ENCODE results near the gene NOP53. TPM values are rescaled to one million over a fixed set of nuclear protein-coding genes. Genes with fewer than 3 reads are reported as not detected.
A peak's percentile ranks its signal among the peaks of the same experiment; 100 is the strongest.
"Not testable (repeated sequence)": the region's sequence is repeated elsewhere in the genome, so short reads cannot be mapped to it uniquely, and the experiment has no call there.

NOP53 gene
- total and polyA plus RNA-seq, 4 donors: 25.8 to 85.5 (median 38.6) TPM

DNA sequence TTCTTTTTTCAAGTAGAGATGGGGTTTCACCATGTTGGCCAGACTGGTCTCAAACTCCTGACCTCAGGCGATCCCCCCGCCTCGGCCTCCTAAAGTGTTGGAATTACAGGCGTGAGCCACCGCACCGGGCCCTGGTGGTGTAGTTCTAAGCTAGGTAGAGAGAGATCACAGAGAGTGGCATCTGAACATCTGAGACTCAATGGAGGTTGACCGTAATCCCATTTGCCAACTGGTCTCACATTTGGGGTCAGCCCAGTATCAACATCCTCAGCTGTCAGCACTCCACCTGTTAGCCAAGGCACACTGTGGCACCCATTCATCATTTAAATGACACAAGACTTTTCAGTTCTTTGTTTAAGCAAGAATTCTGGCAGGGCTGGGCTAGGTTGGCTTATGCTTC lies 41.2 kb downstream of the NOP53 start:
- DNase-seq (ENCODE audit: low spot score): no peak
- Histone ChIP-seq H3K4me1 (ENCODE audit: control insufficient read depth in 4 of 4, insufficient read depth in 4 of 4, low read length in 3 of 4) (peaks cover 0 to 6% (median 2%) of the 10 kb centered on the region in 4 donors), H3K4me3 (ENCODE audit: low read depth in 1 of 3, low read length in 3 of 3) (no peak overlapping the region), H3K9ac (ENCODE audit: low read depth in 1 of 2, low read length in 2 of 2) (no peak overlapping the region), H3K27ac (ENCODE audit: low read depth in 1 of 2, low read length in 2 of 2) (no peak overlapping the region), H3K9me3 (ENCODE audit: control insufficient read depth in 4 of 4, low read length in 3 of 4) (no peaks in the 10 kb centered on the region), H3K27me3 (ENCODE audit: control insufficient read depth in 4 of 4, insufficient read depth in 4 of 4, low read length in 3 of 4) (no peaks in the 10 kb centered on the region), H3K36me3 (ENCODE audit: control insufficient read depth in 4 of 4, insufficient read depth in 3 of 4, low read depth in 1 of 4, low read length in 3 of 4) (peaks cover 1 to 15% (median 5%) of the 10 kb centered on the region in 4 donors)
- 98% methylated on average over 7 of the region's 7 CpGs for WGBS
- TF ChIP-seq FOXA1 (IDR thresholded peaks at IDR 0.05): no peak
- TF ChIP-seq NR2F2 (IDR thresholded peaks at IDR 0.05): no peak
- TF ChIP-seq, protein P1, sequence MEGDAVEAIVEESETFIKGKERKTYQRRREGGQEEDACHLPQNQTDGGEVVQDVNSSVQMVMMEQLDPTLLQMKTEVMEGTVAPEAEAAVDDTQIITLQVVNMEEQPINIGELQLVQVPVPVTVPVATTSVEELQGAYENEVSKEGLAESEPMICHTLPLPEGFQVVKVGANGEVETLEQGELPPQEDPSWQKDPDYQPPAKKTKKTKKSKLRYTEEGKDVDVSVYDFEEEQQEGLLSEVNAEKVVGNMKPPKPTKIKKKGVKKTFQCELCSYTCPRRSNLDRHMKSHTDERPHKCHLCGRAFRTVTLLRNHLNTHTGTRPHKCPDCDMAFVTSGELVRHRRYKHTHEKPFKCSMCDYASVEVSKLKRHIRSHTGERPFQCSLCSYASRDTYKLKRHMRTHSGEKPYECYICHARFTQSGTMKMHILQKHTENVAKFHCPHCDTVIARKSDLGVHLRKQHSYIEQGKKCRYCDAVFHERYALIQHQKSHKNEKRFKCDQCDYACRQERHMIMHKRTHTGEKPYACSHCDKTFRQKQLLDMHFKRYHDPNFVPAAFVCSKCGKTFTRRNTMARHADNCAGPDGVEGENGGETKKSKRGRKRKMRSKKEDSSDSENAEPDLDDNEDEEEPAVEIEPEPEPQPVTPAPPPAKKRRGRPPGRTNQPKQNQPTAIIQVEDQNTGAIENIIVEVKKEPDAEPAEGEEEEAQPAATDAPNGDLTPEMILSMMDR (IDR thresholded peaks at IDR 0.05; ENCODE audit: low read depth, low read length, missing input control): no peak

DNA sequence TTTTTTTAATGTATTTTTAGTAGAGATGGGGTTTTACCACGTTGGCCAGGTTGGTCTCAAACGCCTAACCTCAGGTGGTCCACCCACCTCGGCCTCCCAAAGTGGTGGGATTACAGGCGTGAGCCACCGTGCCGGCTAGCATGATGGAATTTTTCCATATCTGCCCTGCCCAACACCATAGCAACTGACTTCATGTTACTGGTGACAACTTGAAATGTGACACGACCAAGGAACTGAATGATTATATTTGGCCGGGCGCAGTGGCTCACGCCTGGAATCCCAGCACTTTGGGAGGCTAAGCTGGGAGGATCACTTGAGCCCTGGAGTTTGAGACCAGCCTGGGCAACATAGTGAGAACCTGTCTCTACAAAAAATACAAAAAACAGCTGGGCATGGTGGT lies 42.0 kb downstream of the NOP53 start:
- not testable (repeated sequence) for H3K9ac ChIP-seq (ENCODE audit: low read depth in 1 of 2, low read length in 2 of 2); H3K4me1 ChIP-seq (ENCODE audit: control insufficient read depth in 4 of 4, insufficient read depth in 4 of 4, low read length in 3 of 4); DNase-seq (ENCODE audit: low spot score); H3K9me3 ChIP-seq (ENCODE audit: control insufficient read depth in 4 of 4, low read length in 3 of 4); H3K27me3 ChIP-seq (ENCODE audit: control insufficient read depth in 4 of 4, insufficient read depth in 4 of 4, low read length in 3 of 4); H3K4me3 ChIP-seq (ENCODE audit: low read depth in 1 of 3, low read length in 3 of 3); H3K27ac ChIP-seq (ENCODE audit: low read depth in 1 of 2, low read length in 2 of 2)
- WGBS: 90% methylated on average over 10 of the region's 10 CpGs
- peaks cover 1 to 15% (median 5%) of the 10 kb centered on the region in 4 donors for H3K36me3 ChIP-seq (ENCODE audit: control insufficient read depth in 4 of 4, insufficient read depth in 3 of 4, low read depth in 1 of 4, low read length in 3 of 4)

DNA sequence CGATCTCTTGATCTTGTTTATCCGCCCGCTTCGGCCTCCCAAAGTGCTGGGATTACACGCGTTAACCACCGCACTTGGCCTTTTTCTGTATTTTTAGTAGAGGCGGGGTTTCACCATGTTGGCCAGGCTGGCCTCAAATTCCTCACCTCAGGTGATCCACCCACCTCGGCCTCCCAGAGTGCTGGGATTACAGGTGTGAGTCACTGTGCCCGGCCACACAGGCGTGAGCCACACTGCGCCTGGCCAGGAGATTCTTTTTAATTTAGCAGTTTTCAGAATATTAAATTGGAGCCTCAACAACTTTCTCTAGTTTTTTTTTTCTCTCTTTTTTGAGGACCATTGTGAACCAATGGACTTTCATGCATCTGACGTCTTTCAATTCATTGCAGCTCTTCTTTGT lies 44.5 kb downstream of the NOP53 start:
- DNase-seq (ENCODE audit: low spot score); H3K27me3 ChIP-seq (ENCODE audit: control insufficient read depth in 4 of 4, insufficient read depth in 4 of 4, low read length in 3 of 4): not testable (repeated sequence)
- 90% methylated on average over 13 of the region's 13 CpGs for WGBS

DNA sequence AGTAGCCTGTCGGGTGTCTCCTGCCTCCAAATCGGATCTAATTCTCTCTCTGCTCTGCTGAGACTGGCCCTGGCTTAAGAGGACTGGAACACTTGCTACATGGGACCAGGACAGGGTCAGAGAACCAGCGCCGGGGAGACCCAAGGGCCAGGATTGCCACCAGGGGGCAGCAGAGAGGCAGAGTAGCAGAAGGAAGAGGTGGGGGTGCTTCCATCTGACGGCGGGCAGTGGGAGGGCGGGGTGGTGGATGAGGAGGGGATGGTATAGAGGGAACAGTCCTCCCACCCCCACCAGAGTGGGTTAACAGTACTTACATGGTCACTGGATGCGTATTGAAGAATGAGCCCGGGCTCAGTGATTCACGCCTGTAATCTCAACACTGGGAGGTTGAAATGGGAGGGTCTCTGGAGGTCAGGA lies 45.1 kb downstream of the NOP53 start:
- WGBS: 15% methylated on average over 10 of the region's 10 CpGs
- peaks cover 1 to 3% (median 1%) of the 10 kb centered on the region in 4 donors for H3K36me3 ChIP-seq (ENCODE audit: control insufficient read depth in 4 of 4, insufficient read depth in 3 of 4, low read depth in 1 of 4, low read length in 3 of 4)
- peak; percentile 86 for DNase-seq (ENCODE audit: low spot score)
- no peaks in the 10 kb centered on the region for H3K27me3 ChIP-seq (ENCODE audit: control insufficient read depth in 4 of 4, insufficient read depth in 4 of 4, low read length in 3 of 4)
- TF ChIP-seq, protein P1 (IDR thresholded peaks at IDR 0.05; ENCODE audit: low read depth, low read length, missing input control): peak; percentile 68
- TF ChIP-seq FOXA1 (IDR thresholded peaks at IDR 0.05): no peak
- TF ChIP-seq EGR1 (IDR thresholded peaks at IDR 0.05; ENCODE audit: low read depth in 2 of 2): no peak
- peak; percentile 52 to 74 for TF ChIP-seq RAD21 (IDR thresholded peaks at IDR 0.05)
- TF ChIP-seq GABPA (IDR thresholded peaks at IDR 0.05 in 1 of 2, conservative IDR thresholded peaks at IDR 0.05 in 1 of 2): no peak
- H3K4me1 ChIP-seq (ENCODE audit: control insufficient read depth in 4 of 4, insufficient read depth in 4 of 4, low read length in 3 of 4): peaks cover 0 to 3% (median 0%) of the 10 kb centered on the region in 4 donors
- H3K9ac ChIP-seq (ENCODE audit: low read depth in 1 of 2, low read length in 2 of 2): no peak overlapping the region
- H3K27ac ChIP-seq (ENCODE audit: low read depth in 1 of 2, low read length in 2 of 2): no peak overlapping the region
- H3K4me3 ChIP-seq (ENCODE audit: low read depth in 1 of 3, low read length in 3 of 3): no peak overlapping the region
- no peaks in the 10 kb centered on the region for H3K9me3 ChIP-seq (ENCODE audit: control insufficient read depth in 4 of 4, low read length in 3 of 4)

More for the DNA sequence above, 44.5 kb downstream of the NOP53 start:
- H3K9me3 ChIP-seq (ENCODE audit: control insufficient read depth in 4 of 4, low read length in 3 of 4); H3K4me1 ChIP-seq (ENCODE audit: control insufficient read depth in 4 of 4, insufficient read depth in 4 of 4, low read length in 3 of 4); H3K27ac ChIP-seq (ENCODE audit: low read depth in 1 of 2, low read length in 2 of 2); H3K9ac ChIP-seq (ENCODE audit: low read depth in 1 of 2, low read length in 2 of 2); H3K36me3 ChIP-seq (ENCODE audit: control insufficient read depth in 4 of 4, insufficient read depth in 3 of 4, low read depth in 1 of 4, low read length in 3 of 4); H3K4me3 ChIP-seq (ENCODE audit: low read depth in 1 of 3, low read length in 3 of 3): not testable (repeated sequence)
